ENCODE data around the gene PIP5KL1. TPM values are rescaled to one million over a fixed set of nuclear protein-coding genes. Genes with fewer than 3 reads are reported as not detected.

The PIP5KL1 gene
- total RNA-seq, 2 donors from 2014 or later, result 3.1 to 16.5 TPM

GRCh38 chr9:127927201-127927987 is 3.2 kb downstream of the PIP5KL1 start:
- intact Hi-C loops (cut with DNase I), result no loop called here
- peak overlapping the region; percentile 11 to 22 for H3K4me3 ChIP-seq
- H3K27me3 ChIP-seq (replicated peaks; ENCODE audit: insufficient read depth), result no peaks in the 10 kb centered on the region
- WGBS, result 4% methylated on average over 43 of the region's 56 CpGs
- H3K9me3 ChIP-seq, result no peaks in the 10 kb centered on the region
- H3K4me1 ChIP-seq (replicated peaks), result no peaks in the 10 kb centered on the region
- no peak overlapping the region for H3K27ac ChIP-seq
- DNase-seq (ENCODE audit: low spot score), result peak; percentile 63
- no peaks in the 10 kb centered on the region for H3K36me3 ChIP-seq
- TF ChIP-seq POLR2AphosphoS5 (IDR thresholded peaks at IDR 0.05), result no peak
- peak; percentile 16 for TF ChIP-seq POLR2A (IDR thresholded peaks at IDR 0.05)
- TF ChIP-seq, protein P1, sequence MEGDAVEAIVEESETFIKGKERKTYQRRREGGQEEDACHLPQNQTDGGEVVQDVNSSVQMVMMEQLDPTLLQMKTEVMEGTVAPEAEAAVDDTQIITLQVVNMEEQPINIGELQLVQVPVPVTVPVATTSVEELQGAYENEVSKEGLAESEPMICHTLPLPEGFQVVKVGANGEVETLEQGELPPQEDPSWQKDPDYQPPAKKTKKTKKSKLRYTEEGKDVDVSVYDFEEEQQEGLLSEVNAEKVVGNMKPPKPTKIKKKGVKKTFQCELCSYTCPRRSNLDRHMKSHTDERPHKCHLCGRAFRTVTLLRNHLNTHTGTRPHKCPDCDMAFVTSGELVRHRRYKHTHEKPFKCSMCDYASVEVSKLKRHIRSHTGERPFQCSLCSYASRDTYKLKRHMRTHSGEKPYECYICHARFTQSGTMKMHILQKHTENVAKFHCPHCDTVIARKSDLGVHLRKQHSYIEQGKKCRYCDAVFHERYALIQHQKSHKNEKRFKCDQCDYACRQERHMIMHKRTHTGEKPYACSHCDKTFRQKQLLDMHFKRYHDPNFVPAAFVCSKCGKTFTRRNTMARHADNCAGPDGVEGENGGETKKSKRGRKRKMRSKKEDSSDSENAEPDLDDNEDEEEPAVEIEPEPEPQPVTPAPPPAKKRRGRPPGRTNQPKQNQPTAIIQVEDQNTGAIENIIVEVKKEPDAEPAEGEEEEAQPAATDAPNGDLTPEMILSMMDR (IDR thresholded peaks at IDR 0.05), result no peak

DNA sequence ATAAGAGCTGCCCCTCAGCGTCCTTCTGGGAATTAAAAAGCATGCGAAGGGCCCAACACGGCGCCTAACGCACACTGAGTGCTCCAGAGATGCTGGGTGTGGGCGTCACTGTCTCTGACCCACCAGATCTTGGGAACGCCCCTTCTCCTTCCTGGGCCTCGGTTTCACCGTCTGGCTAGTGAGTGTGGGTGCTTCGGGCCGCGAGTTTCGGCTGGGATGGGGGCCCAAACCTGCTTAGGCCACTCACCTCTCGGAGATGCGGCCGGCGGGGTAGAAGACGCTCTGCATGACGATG is 3.7 kb downstream of the PIP5KL1 start:
- intact Hi-C loops (cut with DNase I), result no loop called here
- Histone ChIP-seq H3K9me3 (no peaks in the 10 kb centered on the region), H3K36me3 (no peaks in the 10 kb centered on the region), H3K27ac (no peak overlapping the region), H3K4me1 (replicated peaks) (no peaks in the 10 kb centered on the region), H3K4me3 (peak overlapping the region; percentile 11 to 22), H3K27me3 (replicated peaks; ENCODE audit: insufficient read depth) (no peaks in the 10 kb centered on the region)
- DNase-seq (ENCODE audit: low spot score), result no peak
- 10% methylated on average over 19 of the region's 19 CpGs for WGBS
- TF ChIP-seq POLR2A (IDR thresholded peaks at IDR 0.05), result no peak

GRCh38 chr9:127925959-127926905 is 4.3 kb downstream of the PIP5KL1 start:
- H3K4me3 ChIP-seq, result peak overlapping the region in 1 of 2 donors; percentile 22

DNA sequence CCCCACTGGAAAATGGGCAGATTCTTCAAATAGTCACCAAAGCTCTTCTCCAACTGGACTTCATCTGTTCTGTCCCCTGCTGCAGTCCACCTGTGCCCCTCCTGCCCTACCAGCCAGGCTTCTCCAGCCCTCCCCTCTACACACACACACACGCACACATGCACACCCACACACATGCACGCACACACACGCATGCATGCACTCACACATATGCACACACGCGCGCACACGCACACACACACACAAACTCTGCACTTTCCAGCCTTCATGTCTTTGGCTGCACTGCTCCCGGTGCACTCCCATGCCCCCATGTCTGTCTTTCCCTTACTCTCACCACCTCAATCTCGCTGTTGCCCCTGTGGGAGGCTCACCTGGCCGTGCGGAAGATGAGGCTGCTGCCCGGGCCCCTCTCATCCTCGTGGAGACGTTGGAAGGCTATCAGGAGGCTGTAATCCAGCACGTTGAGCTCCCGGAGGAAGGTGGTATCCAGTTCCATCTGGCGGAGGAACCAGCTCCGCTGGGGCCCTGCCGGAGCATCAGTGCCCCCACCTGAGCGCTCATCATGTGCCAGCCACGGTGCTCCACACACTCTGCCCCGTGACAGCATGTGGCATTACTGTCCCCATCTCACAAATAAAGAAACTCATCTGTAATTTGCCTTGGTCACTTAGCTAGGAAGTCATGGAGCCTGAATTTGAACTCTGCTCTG is 5.7 kb downstream of the PIP5KL1 start:
- Histone ChIP-seq H3K36me3 (no peaks in the 10 kb centered on the region), H3K9me3 (no peaks in the 10 kb centered on the region), H3K4me1 (replicated peaks) (no peaks in the 10 kb centered on the region), H3K27ac (no peak overlapping the region), H3K27me3 (replicated peaks; ENCODE audit: insufficient read depth) (no peaks in the 10 kb centered on the region), H3K4me3 (no peak overlapping the region)
- 89% methylated on average over 22 of the region's 22 CpGs for WGBS
- intact Hi-C loops (cut with DNase I), result no loop called here
- no peak for DNase-seq (ENCODE audit: low spot score)
- TF ChIP-seq POLR2AphosphoS5 (IDR thresholded peaks at IDR 0.05) (no peak), POLR2A (IDR thresholded peaks at IDR 0.05) (no peak)
- TF ChIP-seq, protein P1 (IDR thresholded peaks at IDR 0.05), result no peak

More at GRCh38 chr9:127925959-127926905, 4.3 kb downstream of the PIP5KL1 start:
- no peak overlapping the region for H3K27ac ChIP-seq
- WGBS, result 73% methylated on average over 14 of the region's 14 CpGs
- H3K4me1 ChIP-seq (replicated peaks), result no peaks in the 10 kb centered on the region
- TF ChIP-seq, protein P1 (IDR thresholded peaks at IDR 0.05), result no peak
- TF ChIP-seq POLR2AphosphoS5 (IDR thresholded peaks at IDR 0.05), result no peak
- no peak for TF ChIP-seq POLR2A (IDR thresholded peaks at IDR 0.05)
- intact Hi-C loops (cut with DNase I), result no loop called here
- no peak for DNase-seq (ENCODE audit: low spot score)
- no peaks in the 10 kb centered on the region for H3K27me3 ChIP-seq (replicated peaks; ENCODE audit: insufficient read depth)
- H3K9me3 ChIP-seq, result no peaks in the 10 kb centered on the region
- no peaks in the 10 kb centered on the region for H3K36me3 ChIP-seq

DNA sequence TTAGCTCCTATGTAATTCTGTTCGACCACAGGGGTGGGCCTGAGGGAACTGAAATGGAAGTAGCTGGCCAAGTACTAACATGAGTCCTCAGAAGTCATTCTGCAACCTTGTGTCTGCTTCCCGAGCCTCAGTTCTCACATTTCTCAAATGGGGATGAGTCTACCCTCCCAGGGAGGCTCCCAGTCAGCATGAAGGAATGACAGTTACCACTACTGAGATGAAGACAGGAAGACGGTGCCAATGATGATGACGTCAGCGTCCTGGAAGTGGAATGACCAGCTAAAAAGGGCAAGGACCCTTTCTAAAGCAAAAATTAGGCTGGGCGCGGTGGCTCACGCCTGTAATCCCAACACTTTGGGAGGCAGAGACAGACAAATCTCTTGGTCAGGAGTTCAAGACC is 6.8 kb downstream of the PIP5KL1 start:
- whole genome bisulfite sequencing, result 86% methylated on average over 8 of the region's 8 CpGs
- no peak for DNase-seq (ENCODE audit: low spot score)
- intact Hi-C loops (cut with DNase I), result no loop called here
- Histone ChIP-seq H3K9me3 (no peaks in the 10 kb centered on the region), H3K36me3 (no peaks in the 10 kb centered on the region), H3K4me1 (replicated peaks) (no peaks in the 10 kb centered on the region), H3K4me3 (no peak overlapping the region), H3K27ac (no peak overlapping the region), H3K27me3 (replicated peaks; ENCODE audit: insufficient read depth) (no peaks in the 10 kb centered on the region)
- TF ChIP-seq, protein P1 (IDR thresholded peaks at IDR 0.05), result no peak
- TF ChIP-seq POLR2AphosphoS5 (IDR thresholded peaks at IDR 0.05) (no peak), POLR2A (IDR thresholded peaks at IDR 0.05) (no peak)

Measured in prostate gland (tissue), 2 donors.